HepG2 (cell line): ENCODE data around the gene MEA1. TPM values are rescaled to one million over a fixed set of nuclear protein-coding genes. Genes with fewer than 3 reads are reported as not detected.
A peak's percentile ranks its signal among the peaks of the same experiment; 100 is the strongest.

Experiments
- ATAC-seq: fragments of 200-7000 bp; cut with Tn5 transposase; 3 replicates; pipeline ENCODE4 v1.9.1; 2020; ENCODE audit warnings: mild to moderate bottlenecking, moderate library complexity
- BruUV-seq: library from RNA; stranded (reverse); fragments of 400-500 nt; replicated peaks from 2 replicates; lab custom pipeline; 2021; lab: Mats Ljungman, UMichigan
- CTCF ChIA-PET: fragments of 300-600 bp; formaldehyde crosslinking; extraction: SDS; loops from one replicate; lab custom pipeline; 2021; ENCODE audit warnings: low total read pairs, inconsistent platforms, low intra/inter-chr PET ratio; lab: Yijun Ruan, JAX
- POLR2A ChIA-PET: fragments of 350-600 bp; sonication (Branson Sonifier 250); formaldehyde crosslinking; loops from one replicate; lab custom pipeline; 2020; ENCODE audit warnings: antibody characterized with exemption, inconsistent platforms; lab: Yijun Ruan, JAX
- DNase-seq: peaks from one replicate; pipeline ENCODE4 v3.0.0-alpha.2; 2015; ENCODE audit warnings: low spot score
- FAIRE-seq: peaks from 3 replicates; lab custom pipeline; 2011; peaks lifted over from hg19 to GRCh38; lab: Jason Lieb, UNC
- H2AFZ ChIP-seq: one replicate; pipeline ENCODE4 v1.6.1; 2011; ENCODE audit warnings: low read length, inconsistent platforms
- H3K27ac ChIP-seq: fragments of 300-600 bp; 3 replicates; pipeline ENCODE4 v1.8.0; 2011; ENCODE audit warnings: mixed run types, mild to moderate bottlenecking, mixed read lengths, low read length, inconsistent platforms; ENCODE audit not compliant: insufficient read depth; ENCODE audit errors: extremely low read length
- H3K27me3 ChIP-seq, 2 experiments: fragments of 200-600 bp in 1 of 2; 2 replicates in 1 of 2; 3 replicates in 1 of 2; pipeline versions ENCODE4 v1.6.0 to v1.8.0; 2011; ENCODE audit warnings: low read length in 2 of 2, mild to moderate bottlenecking in 2 of 2, moderate library complexity in 2 of 2, inconsistent platforms in 1 of 2; ENCODE audit not compliant: insufficient read depth in 2 of 2, control insufficient read depth in 1 of 2
- H3K36me3 ChIP-seq, 2 experiments: fragments of 200-600 bp in 1 of 2; replicated peaks in 1 of 2; 2 replicates in 1 of 2; 3 replicates in 1 of 2; pipeline versions ENCODE4 v1.5.1 to v1.8.0; 2011; ENCODE audit warnings: low read length in 2 of 2, inconsistent platforms in 1 of 2; ENCODE audit not compliant: insufficient read depth in 2 of 2, control insufficient read depth in 1 of 2
- H3K4me1 ChIP-seq: 2 replicates; pipeline ENCODE4 v1.5.1; 2012; ENCODE audit warnings: low read length, inconsistent platforms; ENCODE audit not compliant: insufficient read depth
- H3K4me2 ChIP-seq: 2 replicates; pipeline ENCODE4 v1.6.0; 2011; ENCODE audit warnings: low read depth, low read length, inconsistent platforms
- H3K4me3 ChIP-seq, 3 experiments: fragments of 200-600 bp in 1 of 3; sonication (generic), shearing (Covaris generic) in 1 of 3; replicated peaks in 1 of 3; 2 replicates each; pipeline ENCODE4 v1.5.1; 2011 to 2016; ENCODE audit warnings: low read length in 3 of 3, inconsistent platforms in 2 of 3, low read depth in 2 of 3, mild to moderate bottlenecking in 2 of 3, control low read depth in 1 of 3, mixed read lengths in 1 of 3; ENCODE audit not compliant: insufficient read depth in 1 of 3
- H3K79me2 ChIP-seq: one replicate; pipeline ENCODE4 v1.6.1; 2011; ENCODE audit warnings: low read length, inconsistent platforms; ENCODE audit not compliant: insufficient read depth
- H3K9ac ChIP-seq: 2 replicates; pipeline ENCODE4 v1.6.0; 2011; ENCODE audit warnings: mild to moderate bottlenecking, low read depth, low read length, inconsistent platforms; ENCODE audit not compliant: insufficient read depth
- H3K9me3 ChIP-seq: 2 replicates; pipeline ENCODE4 v1.5.1; 2012; ENCODE audit warnings: mild to moderate bottlenecking, low read length
- H4K20me1 ChIP-seq: 2 replicates; pipeline ENCODE4 v1.6.0; 2011; ENCODE audit warnings: inconsistent platforms, mild to moderate bottlenecking, low read length, moderate library complexity; ENCODE audit not compliant: insufficient read depth
- AGO2 ChIP-seq: fragments of 200-400 bp; formaldehyde crosslinking; optimal IDR thresholded peaks from 2 replicates; pipeline ENCODE3; 2017; ENCODE audit warnings: mild to moderate bottlenecking, low read depth, low read length, moderate library complexity
- PHF8 ChIP-seq: sonication (generic); formaldehyde crosslinking; IDR thresholded peaks from 2 replicates; pipeline ENCODE4 v1.5.0; 2020; ENCODE audit warnings: missing genetic modification reagents
- POLR2A ChIP-seq, 2 experiments: IDR thresholded peaks; 2 replicates each; pipeline ENCODE4 v1.6.1; 2011; ENCODE audit warnings: low read depth in 2 of 2, low read length in 2 of 2, mild to moderate bottlenecking in 1 of 2, moderate library complexity in 1 of 2; ENCODE audit not compliant: insufficient read depth in 1 of 2
- RBFOX2 ChIP-seq: fragments of 200-400 bp; formaldehyde crosslinking; IDR thresholded peaks from 2 replicates; pipeline ENCODE4 v1.6.1; 2017; ENCODE audit warnings: low read depth, mild to moderate bottlenecking, low read length
- WGBS: methylation state at CpG from one replicate; pipeline ENCODE4 v1.1.6; 2017; ENCODE audit warnings: low lambda C conversion rate; 5-methylcytosine and 5-hydroxymethylcytosine counted together
- in situ Hi-C: cut with HindIII; loops from 2 replicates; pipeline ENCODE4 v1.10.0; 2017; ENCODE audit warnings: low pct_unique_long_range_greater_than_20kb; ENCODE audit not compliant: extremely low pct_ligation_motif_present
- intact Hi-C: fragments of 100-400 bp; cut with micrococcal nuclease; formaldehyde crosslinking; loops from one replicate; pipeline ENCODE4 v1.10.0; 2022; ENCODE audit not compliant: unreplicated experiment
- polyA plus RNA-seq, 8 experiments: library from polyadenylated mRNA; depleted of rRNA in 3 of 8; stranded (reverse) in 7 of 8; unstranded in 1 of 8; fragments of >200 nt; fragmentation: Illumina TruSeq in 4 of 8; extraction: Trizol in 4 of 8; gene quantifications; 2 replicates each; pipeline versions ENCODE4 v1.2.1 to v1.2.3, GENCODE V29; 2011 to 2016; ENCODE audit warnings: low read depth in 4 of 8, missing spikeins in 1 of 8, mixed read lengths in 1 of 8; ENCODE audit not compliant: insufficient read depth in 1 of 8
- total RNA-seq, 5 experiments: library from RNA; depleted of rRNA; stranded (reverse); fragments of >200 nt; fragmentation: Illumina TruSeq; extraction: Trizol; gene quantifications; 2 replicates each; pipeline ENCODE4 v1.2.3, GENCODE V29; 2016; ENCODE audit warnings: low read depth in 1 of 5
- TF ChIP-seq, protein P1 (sequence below): sonication (generic); formaldehyde crosslinking; IDR thresholded peaks from 2 replicates; pipeline ENCODE4 v1.5.1; 2020; ENCODE audit warnings: mild to moderate bottlenecking, missing genetic modification reagents, moderate library complexity
- TF ChIP-seq, protein P2 (sequence below): sonication (generic); formaldehyde crosslinking; IDR thresholded peaks from 2 replicates; pipeline ENCODE4 v1.4.0; 2020; ENCODE audit warnings: missing genetic modification reagents

Gene MEA1
- total and polyA plus RNA-seq, 2 of the 13 experiments (the other 11 are each of a cell fraction or from before 2014, with no cell fraction given), result 75.6 to 86.2 TPM

DNA sequence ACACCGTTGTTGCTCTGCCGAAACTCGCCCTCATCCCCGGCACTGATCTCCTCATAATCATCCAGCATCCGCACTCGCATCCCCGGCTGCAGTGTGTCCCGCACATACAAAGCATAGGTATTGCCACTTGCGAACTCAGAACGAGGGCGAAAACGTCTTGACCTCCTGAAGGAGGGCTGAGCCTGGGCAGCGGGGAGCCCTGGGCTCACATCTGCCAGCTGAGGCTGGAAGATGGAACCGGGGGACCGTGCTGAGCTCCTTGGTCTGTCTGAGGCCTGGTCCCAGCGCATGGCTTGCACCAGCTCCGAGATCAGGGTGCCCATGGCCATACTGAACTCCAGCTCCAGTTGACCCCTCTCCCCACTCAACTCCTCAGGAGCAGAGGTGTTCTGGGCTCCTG lies 37.2 kb upstream of the MEA1 start (continued):
- TF ChIP-seq, protein P1, sequence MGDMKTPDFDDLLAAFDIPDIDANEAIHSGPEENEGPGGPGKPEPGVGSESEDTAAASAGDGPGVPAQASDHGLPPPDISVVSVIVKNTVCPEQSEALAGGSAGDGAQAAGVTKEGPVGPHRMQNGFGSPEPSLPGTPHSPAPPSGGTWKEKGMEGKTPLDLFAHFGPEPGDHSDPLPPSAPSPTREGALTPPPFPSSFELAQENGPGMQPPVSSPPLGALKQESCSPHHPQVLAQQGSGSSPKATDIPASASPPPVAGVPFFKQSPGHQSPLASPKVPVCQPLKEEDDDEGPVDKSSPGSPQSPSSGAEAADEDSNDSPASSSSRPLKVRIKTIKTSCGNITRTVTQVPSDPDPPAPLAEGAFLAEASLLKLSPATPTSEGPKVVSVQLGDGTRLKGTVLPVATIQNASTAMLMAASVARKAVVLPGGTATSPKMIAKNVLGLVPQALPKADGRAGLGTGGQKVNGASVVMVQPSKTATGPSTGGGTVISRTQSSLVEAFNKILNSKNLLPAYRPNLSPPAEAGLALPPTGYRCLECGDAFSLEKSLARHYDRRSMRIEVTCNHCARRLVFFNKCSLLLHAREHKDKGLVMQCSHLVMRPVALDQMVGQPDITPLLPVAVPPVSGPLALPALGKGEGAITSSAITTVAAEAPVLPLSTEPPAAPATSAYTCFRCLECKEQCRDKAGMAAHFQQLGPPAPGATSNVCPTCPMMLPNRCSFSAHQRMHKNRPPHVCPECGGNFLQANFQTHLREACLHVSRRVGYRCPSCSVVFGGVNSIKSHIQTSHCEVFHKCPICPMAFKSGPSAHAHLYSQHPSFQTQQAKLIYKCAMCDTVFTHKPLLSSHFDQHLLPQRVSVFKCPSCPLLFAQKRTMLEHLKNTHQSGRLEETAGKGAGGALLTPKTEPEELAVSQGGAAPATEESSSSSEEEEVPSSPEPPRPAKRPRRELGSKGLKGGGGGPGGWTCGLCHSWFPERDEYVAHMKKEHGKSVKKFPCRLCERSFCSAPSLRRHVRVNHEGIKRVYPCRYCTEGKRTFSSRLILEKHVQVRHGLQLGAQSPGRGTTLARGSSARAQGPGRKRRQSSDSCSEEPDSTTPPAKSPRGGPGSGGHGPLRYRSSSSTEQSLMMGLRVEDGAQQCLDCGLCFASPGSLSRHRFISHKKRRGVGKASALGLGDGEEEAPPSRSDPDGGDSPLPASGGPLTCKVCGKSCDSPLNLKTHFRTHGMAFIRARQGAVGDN, result peak; percentile 43; the same call in 1 of the 2 replicates
- no peak for TF ChIP-seq PHF8 (CRISPR knock-in tag)

DNA sequence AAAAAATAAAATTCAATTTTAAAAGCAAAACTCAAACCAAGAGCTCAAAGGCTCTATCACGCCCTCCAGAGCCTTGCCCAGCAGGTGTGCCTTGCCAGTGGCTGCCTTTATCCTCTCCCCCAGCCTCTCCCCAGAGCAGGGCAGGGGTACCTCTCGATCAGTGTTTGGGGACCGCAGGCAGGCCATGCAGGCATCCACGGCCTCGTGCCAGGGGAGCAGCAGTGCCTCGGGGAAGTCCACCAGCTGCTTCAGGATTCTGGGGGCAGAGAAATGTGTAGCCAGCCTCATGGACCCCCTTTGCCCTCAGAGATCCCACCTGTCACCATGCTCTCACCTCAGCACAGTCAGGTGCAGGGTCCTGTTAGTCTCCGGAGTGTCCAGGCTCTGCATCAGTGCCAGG lies 34.3 kb upstream of the MEA1 start:
- no peak overlapping the region for H3K27ac ChIP-seq
- H3K4me1 ChIP-seq, result peaks cover 28% of the 10 kb centered on the region
- no peaks in the 10 kb centered on the region for H3K27me3 ChIP-seq
- DNase-seq (no peak), ATAC-seq (no peak), FAIRE-seq (no peak)
- H3K36me3 ChIP-seq, result peaks cover 41 to 72% of the 10 kb centered on the region in 2 experiments
- H3K79me2 ChIP-seq, result peaks cover 26% of the 10 kb centered on the region
- no TSS peak for BruUV-seq
- H3K4me3 ChIP-seq, result no peak overlapping the region
- POLR2A ChIA-PET, result interaction anchor here (1.2 to 3.7 kb wide), 3 partner anchors 8 to 95 kb away, joined by 3 to 20 read pairs (median 3); partner anchors contain the start of genes KLC4 and MRPL2
- 90% methylated on average over 6 of the region's 7 CpGs for WGBS
- TF ChIP-seq RBFOX2, result 0 out of 2 replicates have a peak, but pooled peaks have one; percentile 36
- peak; percentile 79 for TF ChIP-seq AGO2
- TF ChIP-seq POLR2A (IDR thresholded peaks at IDR 0.05; ENCODE audit: insufficient read depth in 1 of 2, low read depth in 2 of 2, low read length in 2 of 2), result peak in 1 of 2 experiments; percentile 15; a peak in 1 of 4 replicates
- TF ChIP-seq, protein P2, sequence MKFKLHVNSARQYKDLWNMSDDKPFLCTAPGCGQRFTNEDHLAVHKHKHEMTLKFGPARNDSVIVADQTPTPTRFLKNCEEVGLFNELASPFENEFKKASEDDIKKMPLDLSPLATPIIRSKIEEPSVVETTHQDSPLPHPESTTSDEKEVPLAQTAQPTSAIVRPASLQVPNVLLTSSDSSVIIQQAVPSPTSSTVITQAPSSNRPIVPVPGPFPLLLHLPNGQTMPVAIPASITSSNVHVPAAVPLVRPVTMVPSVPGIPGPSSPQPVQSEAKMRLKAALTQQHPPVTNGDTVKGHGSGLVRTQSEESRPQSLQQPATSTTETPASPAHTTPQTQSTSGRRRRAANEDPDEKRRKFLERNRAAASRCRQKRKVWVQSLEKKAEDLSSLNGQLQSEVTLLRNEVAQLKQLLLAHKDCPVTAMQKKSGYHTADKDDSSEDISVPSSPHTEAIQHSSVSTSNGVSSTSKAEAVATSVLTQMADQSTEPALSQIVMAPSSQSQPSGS (CRISPR knock-in tag), result no peak
- H2AFZ ChIP-seq, result no peak overlapping the region
- no peak overlapping the region for H3K9ac ChIP-seq
- no peaks in the 10 kb centered on the region for H4K20me1 ChIP-seq
- no peaks in the 10 kb centered on the region for H3K9me3 ChIP-seq
- in situ Hi-C loops (no loop called here), intact Hi-C loops (no loop called here)
- no peak overlapping the region for H3K4me2 ChIP-seq
- CTCF ChIA-PET, result no interaction called here
